Left forelimb (tissue), 1 donor: ENCODE measurements around the gene TUBA1C.
"Not testable (repeated sequence)": the region's sequence is repeated elsewhere in the genome, so short reads cannot be mapped to it uniquely, and the experiment has no call there.

ENCODE experiments used
- DNase-seq: peaks from one replicate; pipeline ENCODE4 v3.0.0-alpha.2; 2018; ENCODE audit warnings: low spot score

The TUBA1C gene

GRCh38 chr12:49264873-49265792 lies at the start of gene TUBA1C:
Gene TUBA1C (plus strand): TSS chr12:49265082. CDS start chr12:49265182, 100 bp downstream.
- DNase-seq: peak; percentile 94

GRCh38 chr12:49219417-49220026 lies 45.4 kb upstream of the TUBA1C start:
- DNase-seq: no peak

- DNase-seq: no peak
These were observed 43.9 kb upstream of the TUBA1C start for GRCh38 chr12:49220972-49221371.

GRCh38 chr12:49223122-49223521 lies 41.8 kb upstream of the TUBA1C start:
- no peak for DNase-seq

- DNase-seq: no peak
These were observed 41.1 kb upstream of the TUBA1C start for GRCh38 chr12:49223590-49224369.

GRCh38 chr12:49225576-49226166 lies 39.2 kb upstream of the TUBA1C start:
- DNase-seq: no peak

- no peak for DNase-seq
These were observed 37.2 kb upstream of the TUBA1C start for GRCh38 chr12:49227713-49228112.

- no peak for DNase-seq
These were observed 36.2 kb upstream of the TUBA1C start for GRCh38 chr12:49228653-49229052.

- no peak for DNase-seq
These were observed 34.6 kb upstream of the TUBA1C start for GRCh38 chr12:49230176-49230804.

GRCh38 chr12:49230805-49231194 lies 34.1 kb upstream of the TUBA1C start:
- no peak for DNase-seq

GRCh38 chr12:49231878-49232655 lies 32.8 kb upstream of the TUBA1C start:
- no peak for DNase-seq

GRCh38 chr12:49232940-49233841 lies 31.7 kb upstream of the TUBA1C start:
- no peak for DNase-seq

- no peak for DNase-seq
These were observed 30.9 kb upstream of the TUBA1C start for GRCh38 chr12:49233842-49234526.

- no peak for DNase-seq
These were observed 28.5 kb upstream of the TUBA1C start for GRCh38 chr12:49236423-49236822.

GRCh38 chr12:49243631-49244030 lies 21.3 kb upstream of the TUBA1C start:
- no peak for DNase-seq

- no peak for DNase-seq
These were observed 20.7 kb upstream of the TUBA1C start for GRCh38 chr12:49244176-49244575.

- no peak for DNase-seq
These were observed 13.5 kb upstream of the TUBA1C start for GRCh38 chr12:49251357-49251756.

GRCh38 chr12:49253033-49253623 lies 11.8 kb upstream of the TUBA1C start:
- no peak for DNase-seq

GRCh38 chr12:49255456-49255855 lies 9.4 kb upstream of the TUBA1C start:
- not testable (repeated sequence) for DNase-seq
